Keratinocyte (primary cell): Measurements from ENCODE around the gene CDC20B.

ENCODE experiments used
- CTCF ChIP-seq, 3 experiments: IDR thresholded peaks in 1 of 3; conservative IDR thresholded peaks in 1 of 3; optimal IDR thresholded peaks in 1 of 3; 2 replicates in 2 of 3; 3 replicates in 1 of 3; pipeline versions ENCODE3 to v1.5.1; 2011; ENCODE audit warnings: low read length in 3 of 3, mild to moderate bottlenecking in 3 of 3, moderate library complexity in 2 of 3, control low read depth in 1 of 3, inconsistent platforms in 1 of 3; ENCODE audit not compliant: insufficient read depth in 2 of 3; ENCODE audit errors: extremely low read depth in 1 of 3
- EZH2 ChIP-seq: IDR thresholded peaks from one replicate; pipeline ENCODE4 v1.6.1; 2012; ENCODE audit warnings: inconsistent platforms, mild to moderate bottlenecking, low read length, moderate library complexity

GRCh38 chr5:55160493-55161209 is 12.3 kb downstream of the CDC20B start:
- TF ChIP-seq CTCF (optimal IDR thresholded peaks at IDR 0.05 in 1 of 3, IDR thresholded peaks at IDR 0.05 in 1 of 3, conservative IDR thresholded peaks at IDR 0.05 in 1 of 3; ENCODE audit: extremely low read depth in 1 of 3, insufficient read depth in 2 of 3, low read length in 3 of 3) = no peak
- no peak for TF ChIP-seq EZH2
